Vagina (tissue), 2 donors: ENCODE measurements around the gene LENG8.

Source experiments
- POLR2A ChIP-seq, 2 donors: fragments of 450-650 bp; IDR thresholded peaks; one replicate each; pipeline ENCODE4 v1.6.1; 2017; ENCODE audit warnings: antibody characterized with exemption in 2 of 2, mild to moderate bottlenecking in 2 of 2, moderate library complexity in 2 of 2
- POLR2AphosphoS5 ChIP-seq, 2 donors: sonication (generic); formaldehyde crosslinking; IDR thresholded peaks; one replicate each; pipeline ENCODE4 v1.9.0; 2017; ENCODE audit warnings: antibody characterized with exemption in 2 of 2, mild to moderate bottlenecking in 2 of 2, low read depth in 1 of 2; ENCODE audit not compliant: insufficient read depth in 1 of 2
- TF ChIP-seq, protein P1 (sequence below), 3 experiments: fragments of 450-650 bp in 2 of 3; fragments of 200-600 bp in 1 of 3; sonication (generic) in 1 of 3; IDR thresholded peaks; one replicate each; pipeline ENCODE4 v1.5.1; 2017 to 2019; ENCODE audit warnings: antibody characterized with exemption in 3 of 3, mild to moderate bottlenecking in 2 of 3, moderate library complexity in 2 of 3

DNA sequence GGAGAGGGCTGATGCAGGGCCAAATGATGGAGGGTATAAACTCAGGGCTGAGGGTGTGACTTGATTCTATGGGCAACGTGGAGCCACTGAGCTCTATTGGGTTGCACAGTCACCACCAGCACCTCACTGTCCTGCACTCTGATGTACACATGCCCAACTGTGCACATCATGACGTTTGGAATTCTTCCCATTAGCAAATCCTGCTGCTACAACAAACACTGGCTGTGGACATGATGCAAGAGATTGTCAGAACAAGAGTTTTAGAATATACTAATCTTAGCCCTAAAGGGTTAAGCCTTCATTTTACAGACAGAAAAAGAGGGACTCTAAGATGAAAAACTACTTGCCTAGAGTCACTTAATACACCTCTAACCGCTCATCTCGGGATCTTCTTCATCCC is 36.1 kb upstream of the LENG8 start:
- TF ChIP-seq, protein P1, sequence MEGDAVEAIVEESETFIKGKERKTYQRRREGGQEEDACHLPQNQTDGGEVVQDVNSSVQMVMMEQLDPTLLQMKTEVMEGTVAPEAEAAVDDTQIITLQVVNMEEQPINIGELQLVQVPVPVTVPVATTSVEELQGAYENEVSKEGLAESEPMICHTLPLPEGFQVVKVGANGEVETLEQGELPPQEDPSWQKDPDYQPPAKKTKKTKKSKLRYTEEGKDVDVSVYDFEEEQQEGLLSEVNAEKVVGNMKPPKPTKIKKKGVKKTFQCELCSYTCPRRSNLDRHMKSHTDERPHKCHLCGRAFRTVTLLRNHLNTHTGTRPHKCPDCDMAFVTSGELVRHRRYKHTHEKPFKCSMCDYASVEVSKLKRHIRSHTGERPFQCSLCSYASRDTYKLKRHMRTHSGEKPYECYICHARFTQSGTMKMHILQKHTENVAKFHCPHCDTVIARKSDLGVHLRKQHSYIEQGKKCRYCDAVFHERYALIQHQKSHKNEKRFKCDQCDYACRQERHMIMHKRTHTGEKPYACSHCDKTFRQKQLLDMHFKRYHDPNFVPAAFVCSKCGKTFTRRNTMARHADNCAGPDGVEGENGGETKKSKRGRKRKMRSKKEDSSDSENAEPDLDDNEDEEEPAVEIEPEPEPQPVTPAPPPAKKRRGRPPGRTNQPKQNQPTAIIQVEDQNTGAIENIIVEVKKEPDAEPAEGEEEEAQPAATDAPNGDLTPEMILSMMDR (IDR thresholded peaks at IDR 0.05) = no peak
- TF ChIP-seq POLR2AphosphoS5 (IDR thresholded peaks at IDR 0.05; ENCODE audit: insufficient read depth in 1 of 2, low read depth in 1 of 2) = no peak
- no peak for TF ChIP-seq POLR2A (IDR thresholded peaks at IDR 0.05)
